H1 (cell line): ENCODE measurements around the gene CDX2. TPM values are rescaled to one million over a fixed set of nuclear protein-coding genes. Genes with fewer than 3 reads are reported as not detected.

Experiments used
- CTCF ChIA-PET: fragments of 300-600 bp; sonication (Branson Sonifier 250); formaldehyde crosslinking; loops from one replicate; lab custom pipeline; 2021; ENCODE audit not compliant: partially characterized antibody; lab: Charles Lee
- POLR2A ChIA-PET: fragments of 300-600 bp; sonication (Branson Sonifier 250); formaldehyde crosslinking; loops from one replicate; lab custom pipeline; 2021; ENCODE audit warnings: inconsistent platforms; ENCODE audit not compliant: partially characterized antibody; lab: Charles Lee
- DNase-seq, 2 experiments: peaks; one replicate each; pipeline versions ENCODE4 v3.0.0 to v3.0.0-alpha.2; 2010 to 2022; ENCODE audit warnings: low spot score in 2 of 2, low read depth in 1 of 2, mixed read lengths in 1 of 2
- FAIRE-seq: peaks from 2 replicates; lab custom pipeline; 2011; peaks lifted over from hg19 to GRCh38; lab: Jason Lieb, UNC
- H2AFZ ChIP-seq: 2 replicates; pipeline ENCODE4 v1.8.1; 2012; ENCODE audit warnings: low read length, inconsistent platforms
- H2AK5ac ChIP-seq: 2 replicates; pipeline ENCODE4 v1.6.1; 2013; ENCODE audit warnings: low read depth, low read length
- H2BK120ac ChIP-seq: replicated peaks from 2 replicates; pipeline ENCODE3; 2013; ENCODE audit warnings: low read depth, low read length, inconsistent platforms
- H2BK12ac ChIP-seq: 2 replicates; pipeline ENCODE4 v1.6.1; 2013; ENCODE audit warnings: low read depth, low read length
- H2BK15ac ChIP-seq: 2 replicates; pipeline ENCODE4 v1.6.1; 2013; ENCODE audit warnings: low read length
- H2BK20ac ChIP-seq: 2 replicates; pipeline ENCODE4 v1.6.1; 2013; ENCODE audit warnings: low read length
- H2BK5ac ChIP-seq: 2 replicates; pipeline ENCODE4 v1.6.1; 2013; ENCODE audit warnings: low read depth, low read length
- H3K14ac ChIP-seq: 2 replicates; pipeline ENCODE4 v1.6.1; 2013; ENCODE audit warnings: inconsistent platforms; ENCODE audit not compliant: insufficient read length
- H3K18ac ChIP-seq: 2 replicates; pipeline ENCODE4 v1.6.1; 2013; ENCODE audit warnings: low read length; ENCODE audit errors: extremely low read depth
- H3K23ac ChIP-seq: 2 replicates; pipeline ENCODE4 v1.6.1; 2013; ENCODE audit warnings: inconsistent platforms; ENCODE audit not compliant: insufficient read length
- H3K23me2 ChIP-seq: 2 replicates; pipeline ENCODE4 v1.6.1; 2013; ENCODE audit warnings: low read depth, low read length
- H3K27ac ChIP-seq: 2 replicates; pipeline ENCODE4 v1.6.1; 2011; ENCODE audit warnings: low read depth, low read length, inconsistent platforms
- H3K27me3 ChIP-seq, 4 experiments: replicated peaks in 1 of 4; 1 replicate in 1 of 4; 2 replicates in 3 of 4; pipeline versions ENCODE4 v1.6.1 to v1.8.1; 2011 to 2013; ENCODE audit warnings: low read length in 3 of 4, mild to moderate bottlenecking in 3 of 4, inconsistent platforms in 2 of 4, mixed read lengths in 2 of 4, moderate library complexity in 1 of 4; ENCODE audit not compliant: control insufficient read depth in 3 of 4, insufficient read depth in 3 of 4; ENCODE audit errors: extremely low read depth in 1 of 4
- H3K36me3 ChIP-seq, 4 experiments: 2 replicates each; pipeline versions ENCODE4 v1.6.1 to v1.8.1; 2011 to 2013; ENCODE audit warnings: mild to moderate bottlenecking in 4 of 4, low read length in 3 of 4, moderate library complexity in 2 of 4, control low read depth in 1 of 4, inconsistent platforms in 1 of 4; ENCODE audit not compliant: insufficient read depth in 4 of 4, control insufficient read depth in 2 of 4
- H3K4ac ChIP-seq: replicated peaks from 2 replicates; pipeline ENCODE3; 2013; ENCODE audit warnings: low read length, low read depth, mixed read lengths, inconsistent platforms; ENCODE audit not compliant: insufficient read length
- H3K4me1 ChIP-seq, 4 experiments: replicated peaks in 1 of 4; 1 replicate in 1 of 4; 2 replicates in 3 of 4; pipeline versions ENCODE4 v1.6.1 to v1.8.1; 2011 to 2013; ENCODE audit warnings: low read length in 3 of 4, inconsistent platforms in 2 of 4, mixed read lengths in 1 of 4; ENCODE audit not compliant: insufficient read depth in 4 of 4, control insufficient read depth in 3 of 4
- H3K4me2 ChIP-seq, 2 experiments: 2 replicates each; pipeline versions ENCODE4 v1.6.1 to v1.8.1; 2011 to 2013; ENCODE audit warnings: low read depth in 2 of 2, low read length in 2 of 2, control low read depth in 1 of 2, inconsistent platforms in 1 of 2, mild to moderate bottlenecking in 1 of 2; ENCODE audit not compliant: insufficient read depth in 1 of 2
- H3K4me3 ChIP-seq, 4 experiments: fragments of 200-600, 300-600 bp in 1 of 4; sonication (generic), shearing (Covaris generic), sonication (Bioruptor Twin) in 1 of 4; 2 replicates each; pipeline versions ENCODE4 v1.5.1 to v1.8.1; 2011 to 2016; ENCODE audit warnings: low read length in 4 of 4, low read depth in 3 of 4, control low read depth in 2 of 4, inconsistent platforms in 2 of 4, mild to moderate bottlenecking in 2 of 4, mixed read lengths in 1 of 4, moderate library complexity in 1 of 4; ENCODE audit not compliant: insufficient read depth in 2 of 4; ENCODE audit errors: extremely low read depth in 1 of 4
- H3K56ac ChIP-seq: replicated peaks from 2 replicates; pipeline ENCODE3; 2013; ENCODE audit warnings: low read depth, mild to moderate bottlenecking, mixed read lengths, low read length, inconsistent platforms; ENCODE audit not compliant: insufficient read length
- H3K79me1 ChIP-seq: 2 replicates; pipeline ENCODE4 v1.6.1; 2013; ENCODE audit warnings: low read depth, low read length, control low read depth
- H3K79me2 ChIP-seq, 2 experiments: 2 replicates each; pipeline versions ENCODE4 v1.6.1 to v1.8.1; 2012 to 2013; ENCODE audit warnings: low read length in 2 of 2, mild to moderate bottlenecking in 2 of 2, inconsistent platforms in 1 of 2; ENCODE audit not compliant: insufficient read depth in 2 of 2, control insufficient read depth in 1 of 2
- H3K9ac ChIP-seq, 4 experiments: replicated peaks in 1 of 4; 1 replicate in 1 of 4; 2 replicates in 3 of 4; pipeline versions ENCODE4 v1.6.1 to v1.8.1; 2011 to 2013; ENCODE audit warnings: low read depth in 3 of 4, low read length in 3 of 4, control low read depth in 2 of 4, mild to moderate bottlenecking in 2 of 4, moderate library complexity in 2 of 4, inconsistent platforms in 1 of 4; ENCODE audit errors: extremely low read depth in 1 of 4
- H3K9me3 ChIP-seq, 2 experiments: 2 replicates each; pipeline versions ENCODE4 v1.6.1 to v1.8.1; 2012 to 2013; ENCODE audit warnings: mild to moderate bottlenecking in 2 of 2, moderate library complexity in 2 of 2, control low read depth in 1 of 2, inconsistent platforms in 1 of 2, low read depth in 1 of 2, low read length in 1 of 2, mixed read lengths in 1 of 2; ENCODE audit not compliant: insufficient read depth in 2 of 2
- H4K20me1 ChIP-seq, 2 experiments: replicated peaks in 1 of 2; 2 replicates each; pipeline versions ENCODE3 to v1.8.1; 2011 to 2013; ENCODE audit warnings: inconsistent platforms in 2 of 2, low read length in 2 of 2, mild to moderate bottlenecking in 1 of 2; ENCODE audit not compliant: insufficient read depth in 2 of 2, control insufficient read depth in 1 of 2
- H4K5ac ChIP-seq: 2 replicates; pipeline ENCODE4 v1.6.1; 2013; ENCODE audit warnings: low read length, low read depth, mixed read lengths, inconsistent platforms; ENCODE audit not compliant: insufficient read length
- H4K8ac ChIP-seq: 2 replicates; pipeline ENCODE4 v1.8.0; 2013; ENCODE audit warnings: mild to moderate bottlenecking, moderate library complexity, low read length, inconsistent platforms; ENCODE audit not compliant: insufficient read depth; ENCODE audit errors: extremely low read depth
- H4K91ac ChIP-seq: replicated peaks from 2 replicates; pipeline ENCODE3; 2013; ENCODE audit warnings: low read length, mixed read lengths, inconsistent platforms; ENCODE audit not compliant: insufficient read length
- BACH1 ChIP-seq: IDR thresholded peaks from 2 replicates; pipeline ENCODE4 v1.6.1; 2012; ENCODE audit warnings: low read length, improper control_type of control experiment
- EZH2 ChIP-seq: fragments of 200-600 bp; sonication (generic); IDR thresholded peaks from 2 replicates; pipeline ENCODE4 v1.7.1; 2012; ENCODE audit warnings: low read depth, mild to moderate bottlenecking, moderate library complexity, low read length, inconsistent platforms; ENCODE audit not compliant: severe bottlenecking
- GABPA ChIP-seq: IDR thresholded peaks from 2 replicates; pipeline ENCODE4 v1.6.1; 2011; ENCODE audit warnings: mild to moderate bottlenecking, low read length, moderate library complexity, borderline replicate concordance; ENCODE audit not compliant: insufficient read depth
- NANOG ChIP-seq: IDR thresholded peaks from 2 replicates; pipeline ENCODE4 v1.6.1; 2011; ENCODE audit warnings: low read length, low read depth, mild to moderate bottlenecking, inconsistent platforms; ENCODE audit not compliant: insufficient read depth, poor library complexity, severe bottlenecking
- POLR2A ChIP-seq, 2 experiments: IDR thresholded peaks; 1 replicate in 1 of 2; 2 replicates in 1 of 2; pipeline ENCODE4 v1.6.1; 2011; ENCODE audit warnings: low read depth in 2 of 2, low read length in 2 of 2, mild to moderate bottlenecking in 2 of 2; ENCODE audit errors: control extremely low read depth in 1 of 2
- SIN3A ChIP-seq, 2 experiments: IDR thresholded peaks in 1 of 2; conservative IDR thresholded peaks in 1 of 2; 2 replicates each; pipeline ENCODE4 v1.6.1; 2011 to 2012; ENCODE audit warnings: low read length in 2 of 2, improper control_type of control experiment in 1 of 2, low read depth in 1 of 2, mild to moderate bottlenecking in 1 of 2
- SIX5 ChIP-seq: IDR thresholded peaks from 2 replicates; pipeline ENCODE4 v1.6.1; 2011; ENCODE audit warnings: mild to moderate bottlenecking, low read depth, low read length
- SP4 ChIP-seq: IDR thresholded peaks from 2 replicates; pipeline ENCODE4 v1.6.1; 2012; ENCODE audit warnings: low read length, inconsistent platforms
- SUZ12 ChIP-seq: fragments of 200-600 bp; sonication (generic); IDR thresholded peaks from 2 replicates; pipeline ENCODE4 v1.6.1; 2012; ENCODE audit warnings: mild to moderate bottlenecking, inconsistent platforms, low read length, moderate library complexity, mixed read lengths
- TAF7 ChIP-seq: optimal IDR thresholded peaks from 2 replicates; pipeline ENCODE3; 2011; ENCODE audit warnings: low read depth, mild to moderate bottlenecking, inconsistent platforms, low read length, moderate library complexity, borderline replicate concordance
- YY1 ChIP-seq: IDR thresholded peaks from 2 replicates; pipeline ENCODE4 v1.6.1; 2011; ENCODE audit warnings: low read depth, mild to moderate bottlenecking, low read length
- ZNF274 ChIP-seq: IDR thresholded peaks from 2 replicates; pipeline ENCODE4 v1.7.0; 2012; ENCODE audit warnings: low read length, borderline replicate concordance; ENCODE audit errors: extremely low read depth
- WGBS, 2 experiments: shearing (Covaris generic) in 1 of 2; methylation state at CpG; one replicate each; pipeline versions ENCODE4 v1.1.6 to v1.1.7; 2013 to 2015; ENCODE audit warnings: low lambda C conversion rate in 2 of 2, mixed read lengths in 2 of 2, inconsistent platforms in 1 of 2, low coverage in 1 of 2, missing lambda C conversion rate in 1 of 2; ENCODE audit not compliant: insufficient replicate concordance in 2 of 2, insufficient coverage in 1 of 2, insufficient read length in 1 of 2; ENCODE audit errors: extremely low coverage in 1 of 2, missing lambda C conversion rate in 1 of 2; 5-methylcytosine and 5-hydroxymethylcytosine counted together
- polyA plus RNA-seq, 7 experiments: library from polyadenylated mRNA; depleted of rRNA in 3 of 7; stranded (reverse) in 5 of 7; unstranded in 2 of 7; fragments of >200 nt in 5 of 7; fragments of 200-250 nt in 2 of 7; gene quantifications; 1 replicate in 5 of 7; 2 replicates in 1 of 7; 4 replicates in 1 of 7; pipeline versions ENCODE4 v1.2.1 to v1.2.3, GENCODE V29; 2011 to 2013; ENCODE audit warnings: missing spikeins in 2 of 7, mixed read lengths in 2 of 7
- total RNA-seq: library from RNA; stranded (reverse); fragmentation: NEBNext Ultra II Directional; extraction: Animal tissue kit (Norgen Biotek cat#: 25700); gene quantifications from 2 replicates; pipeline ENCODE4 v1.2.1, GENCODE V29; 2021

Gene CDX2
- total and polyA plus RNA-seq, 2 of the 8 experiments (the other 6 are each of a cell fraction or from before 2014, with no cell fraction given) = 0.09 TPM; not detected in 1

- WGBS, 2 experiments = 90% methylated on average over 6 of the region's 6 CpGs; no CpG with 5 or more reads in 1 of the 2 experiments
- no peaks in the 10 kb centered on the region for H3K9me3 ChIP-seq
- H3K23me2 ChIP-seq = peaks cover 2% of the 10 kb centered on the region; the same call in 1 of the 2 replicates
- TF ChIP-seq EZH2 (no peak), GABPA (no peak), SIN3A (conservative IDR thresholded peaks at IDR 0.05 in 1 of 2, IDR thresholded peaks at IDR 0.05 in 1 of 2; ENCODE audit: low read depth in 1 of 2, low read length in 2 of 2) (no peak), SUZ12 (no peak), ZNF274 (no peak), NANOG (no peak), SP4 (no peak), TAF7 (no peak), POLR2A (IDR thresholded peaks at IDR 0.05; ENCODE audit: control extremely low read depth in 1 of 2, low read depth in 2 of 2, low read length in 2 of 2) (no peak), SIX5 (no peak), BACH1 (no peak), YY1 (no peak)
- peaks cover 0 to 7% (median 3%) of the 10 kb centered on the region in 4 experiments; a peak in 3 of 7 replicates for H3K27me3 ChIP-seq
- H2BK15ac ChIP-seq = no peak overlapping the region
- no peaks in the 10 kb centered on the region for H3K36me3 ChIP-seq
- peaks cover 0 to 1% of the 10 kb centered on the region in 2 experiments for H4K20me1 ChIP-seq
- no peak overlapping the region for H3K9ac ChIP-seq
- no peak overlapping the region for H4K91ac ChIP-seq
- H3K18ac ChIP-seq = no peak overlapping the region; the same call in 1 of the 2 replicates
- FAIRE-seq = no peak
- CTCF ChIA-PET = interaction anchor here (1.3 kb wide), 2 partner anchors 8 to 161 kb away, joined by 3 to 4 read pairs; no protein-coding TSS in a partner anchor
- no peak overlapping the region for H2BK5ac ChIP-seq
- no peaks in the 10 kb centered on the region for H3K79me1 ChIP-seq
- H3K27ac ChIP-seq = no peak overlapping the region
- no peaks in the 10 kb centered on the region for H3K4me1 ChIP-seq
- no peak overlapping the region for H3K4me2 ChIP-seq
- POLR2A ChIA-PET = no interaction called here
- H4K8ac ChIP-seq = no peak overlapping the region; the same call in 1 of the 2 replicates
- H2AFZ ChIP-seq = no peak overlapping the region
- no peak overlapping the region for H3K4me3 ChIP-seq
- no peak overlapping the region for H3K56ac ChIP-seq
- no peak overlapping the region for H2BK120ac ChIP-seq
- H3K14ac ChIP-seq = no peak overlapping the region
- H4K5ac ChIP-seq = no peak overlapping the region
- H2BK20ac ChIP-seq = no peak overlapping the region
- H3K4ac ChIP-seq = no peak overlapping the region
- H3K79me2 ChIP-seq = no peaks in the 10 kb centered on the region
- H3K23ac ChIP-seq = no peak overlapping the region
- no peak overlapping the region for H2AK5ac ChIP-seq
- DNase-seq = no peak
- H2BK12ac ChIP-seq = no peak overlapping the region
Observed at GRCh38 chr13:27991881-27992280, 22.8 kb upstream of the CDX2 start.
